SK-N-MC (cell line): ENCODE measurements around the gene TYW1.

ENCODE experiments used
- FOXP2 ChIP-seq: optimal IDR thresholded peaks from 2 replicates; pipeline ENCODE3; 2011; ENCODE audit warnings: mild to moderate bottlenecking, moderate library complexity; ENCODE audit not compliant: insufficient read depth; ENCODE audit errors: extremely low read length, control extremely low read depth
- POLR2AphosphoS5 ChIP-seq: IDR thresholded peaks from 2 replicates; pipeline ENCODE4 v1.6.1; 2012; ENCODE audit warnings: mild to moderate bottlenecking, low read depth, low read length, borderline replicate concordance

GRCh38 chr7:67006965-67007364 is 10.3 kb downstream of the TYW1 start:
- TF ChIP-seq POLR2AphosphoS5 (no peak), FOXP2 (no peak)
